GM18951 (cell line): Measurements from ENCODE around the gene OR7C1.
"Not testable (repeated sequence)": the region's sequence is repeated elsewhere in the genome, so short reads cannot be mapped to it uniquely, and the experiment has no call there.

ENCODE experiments used
- POLR2A ChIP-seq: IDR thresholded peaks from 4 replicates; pipeline ENCODE4 v1.6.1; 2011; ENCODE audit warnings: mild to moderate bottlenecking; ENCODE audit not compliant: insufficient read length, insufficient read depth; ENCODE audit errors: extremely low read depth
- in situ Hi-C: fragments of 300-500 bp; cut with MboI; formaldehyde crosslinking; loops from one replicate; pipeline ENCODE4 v1.12.0; 2022; ENCODE audit warnings: low sequenced_read_pairs, mixed read lengths, inconsistent platforms; ENCODE audit not compliant: unreplicated experiment

OR7C1 gene

DNA sequence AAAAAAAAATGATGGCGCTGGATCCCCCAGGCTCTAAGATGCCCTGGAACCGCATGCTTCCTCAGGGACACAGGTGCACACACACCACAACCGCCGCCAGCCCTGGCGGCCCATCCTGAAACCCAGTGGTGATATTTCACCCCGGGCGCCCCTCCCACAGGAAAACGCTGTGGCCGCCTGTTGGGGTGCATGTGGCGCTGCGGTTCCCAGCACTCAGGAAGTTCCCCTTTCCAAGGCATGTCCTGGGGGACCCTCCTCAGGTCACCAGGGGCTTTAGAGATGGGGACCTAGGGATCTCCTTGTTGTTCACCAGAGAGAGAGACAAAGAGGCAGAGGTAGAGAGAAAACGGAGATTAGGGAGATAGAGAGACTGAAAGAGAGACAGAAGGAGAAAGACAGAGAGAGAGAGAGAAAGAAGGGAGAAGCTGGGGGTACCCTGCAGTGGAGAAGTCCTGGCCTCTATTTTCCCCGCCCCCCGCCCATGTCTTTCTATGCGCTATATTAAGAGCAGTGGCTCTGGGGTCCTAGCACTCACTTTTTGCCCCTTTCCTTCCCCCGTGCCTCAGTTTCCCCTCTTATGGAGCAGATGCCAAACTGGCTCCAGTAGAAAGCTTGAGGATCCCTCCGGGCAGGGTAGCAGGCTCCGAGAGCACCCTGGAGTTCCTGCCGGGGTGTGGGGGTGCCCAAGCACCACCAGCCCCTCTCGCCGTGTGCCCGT is 59.0 kb downstream of the OR7C1 start:
- no peak for TF ChIP-seq POLR2A
- in situ Hi-C loops, result no loop called here

DNA sequence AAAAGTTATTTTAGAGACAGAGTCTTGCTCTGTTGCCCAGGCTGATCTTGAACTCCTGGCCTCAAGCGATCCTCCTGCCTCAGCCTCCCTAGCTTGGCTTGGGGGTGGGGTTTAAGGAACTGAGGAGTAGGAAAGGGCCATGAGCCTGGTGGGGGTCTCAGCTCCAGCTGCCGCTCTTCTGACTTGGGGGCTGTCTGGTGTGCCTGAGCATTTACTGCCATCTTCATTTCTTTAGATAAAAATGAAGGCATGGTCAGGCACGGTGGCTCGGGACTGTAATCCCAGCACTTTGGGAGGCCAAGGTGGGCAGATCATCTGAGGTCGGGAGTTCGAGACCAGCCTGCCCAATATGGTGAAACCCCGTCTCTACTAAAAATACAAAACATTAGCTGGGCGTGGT is 59.7 kb downstream of the OR7C1 start:
- in situ Hi-C loops, result not testable (repeated sequence)

DNA sequence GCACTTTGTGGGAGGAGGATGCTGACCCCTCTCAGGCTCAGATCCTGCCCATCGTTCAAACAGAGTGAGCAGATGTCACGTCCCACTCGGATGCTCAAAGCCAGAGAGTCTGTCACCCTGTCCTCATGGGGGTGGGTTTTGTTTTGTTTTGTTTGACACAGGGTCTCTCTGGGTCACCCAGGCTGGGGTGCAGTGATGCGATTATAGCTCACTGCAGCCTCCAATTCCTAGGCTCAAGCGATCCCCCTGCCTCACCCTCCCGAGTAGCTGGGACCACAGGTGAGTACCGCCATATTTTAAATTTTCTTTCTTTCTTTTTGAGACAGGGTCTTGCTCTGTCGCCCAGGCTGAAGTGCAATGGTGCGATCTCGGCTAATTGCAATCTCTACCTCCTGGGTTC is 60.6 kb downstream of the OR7C1 start:
- in situ Hi-C loops, result no loop called here
- no peak for TF ChIP-seq POLR2A

DNA sequence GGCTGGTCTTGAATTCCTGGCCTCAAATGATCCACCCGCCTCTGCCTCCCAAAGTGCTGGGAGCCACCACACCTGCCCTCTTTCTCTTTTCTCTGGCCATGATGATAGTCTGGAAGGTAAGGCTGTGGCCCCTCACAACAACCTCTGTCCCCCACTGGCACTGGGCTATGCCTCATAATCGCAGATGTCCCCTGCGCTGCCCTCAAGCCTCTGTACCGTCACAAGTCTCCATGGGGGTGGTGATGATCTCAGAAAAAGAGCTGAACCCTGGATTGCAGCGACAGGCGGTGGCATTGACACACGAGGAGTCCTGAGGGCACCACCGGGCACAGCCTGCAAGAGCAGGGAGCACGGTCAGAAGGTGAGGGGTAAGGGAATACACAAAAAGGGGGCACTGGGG is 61.3 kb downstream of the OR7C1 start:
- in situ Hi-C loops, result not testable (repeated sequence)

DNA sequence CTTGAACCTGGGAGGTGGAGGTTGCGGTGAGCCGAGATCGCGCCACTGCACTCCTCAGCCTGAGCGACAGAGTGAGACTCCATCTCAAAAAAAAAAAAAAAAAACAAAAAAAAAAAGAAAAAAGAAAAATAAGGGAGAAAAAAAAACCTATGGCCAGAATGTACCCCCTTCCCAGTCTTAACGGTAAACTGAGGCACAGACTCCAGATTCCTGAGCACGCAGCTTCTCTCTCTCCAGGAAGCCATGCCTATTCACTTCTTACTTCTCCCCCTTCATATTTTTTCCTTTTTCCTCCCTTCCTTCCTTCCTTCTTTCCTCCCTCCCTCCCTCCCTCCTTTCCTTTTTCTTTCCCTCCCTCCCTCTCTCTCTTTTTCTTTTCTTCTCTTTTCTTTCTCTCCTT is 62.0 kb downstream of the OR7C1 start:
- TF ChIP-seq POLR2A, result no peak
- in situ Hi-C loops, result no loop called here

DNA sequence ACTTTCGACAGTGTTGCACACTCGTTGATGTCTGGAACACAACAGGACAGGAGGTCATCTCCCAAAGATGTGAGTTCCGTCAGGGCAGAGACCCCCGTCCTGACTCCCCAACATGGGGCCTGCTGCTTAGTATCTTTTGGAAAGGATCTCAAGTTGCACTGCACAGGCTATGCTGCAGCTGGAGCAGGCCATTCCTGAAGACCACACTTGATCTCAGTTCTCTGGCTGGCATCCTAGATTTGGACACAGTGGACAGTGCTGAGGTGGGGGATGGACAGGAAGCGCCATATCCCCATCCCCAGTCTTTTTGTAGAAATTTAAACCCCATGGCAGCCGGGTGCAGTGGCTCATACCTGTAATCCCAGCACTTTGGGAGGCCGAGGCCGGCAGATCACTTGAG is 62.5 kb downstream of the OR7C1 start:
- in situ Hi-C loops, result no loop called here
- no peak for TF ChIP-seq POLR2A

DNA sequence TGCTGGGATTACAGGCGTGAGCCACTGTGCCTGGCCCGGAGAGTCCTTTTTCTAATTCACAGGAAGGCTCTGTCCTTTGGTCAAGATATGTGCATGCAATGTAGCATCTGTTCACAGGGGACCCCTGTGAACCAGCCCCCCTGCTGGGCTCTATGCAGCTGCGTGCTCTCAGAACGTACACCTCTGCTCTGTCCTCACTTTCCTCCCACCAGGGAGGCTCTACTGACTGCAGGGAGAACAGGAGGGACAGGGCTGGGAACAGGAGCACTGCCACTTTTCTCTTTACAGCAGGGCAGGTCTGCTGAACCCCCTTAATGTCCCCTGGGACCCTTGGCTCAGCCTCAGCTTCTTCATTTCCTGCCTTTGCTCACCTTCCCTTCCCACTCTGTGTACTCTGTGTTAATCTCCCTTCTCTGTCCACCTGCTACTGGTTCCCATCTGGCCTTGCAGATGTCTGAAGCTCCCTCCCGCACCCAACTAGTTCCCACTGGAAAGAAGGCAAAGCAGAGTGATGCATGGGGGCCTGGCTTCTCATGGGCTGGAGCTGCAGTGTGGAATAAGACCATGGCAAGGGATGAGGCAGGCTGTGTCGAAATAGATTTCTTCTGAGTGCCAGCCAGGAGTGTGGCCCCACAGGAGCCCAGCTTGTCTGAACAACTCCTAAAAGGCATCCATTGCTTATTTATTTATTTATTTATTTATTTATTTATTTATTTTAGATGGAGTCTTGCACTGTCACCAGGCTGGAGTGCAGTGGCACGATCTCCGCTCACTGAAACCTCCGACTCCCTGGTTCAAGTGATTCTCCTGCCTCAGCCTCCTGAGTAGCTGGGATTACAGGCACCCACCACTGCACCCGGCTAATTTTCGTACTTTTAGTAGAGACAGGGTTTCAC is 63.8 kb downstream of the OR7C1 start:
- TF ChIP-seq POLR2A, result no peak
- in situ Hi-C loops, result no loop called here

DNA sequence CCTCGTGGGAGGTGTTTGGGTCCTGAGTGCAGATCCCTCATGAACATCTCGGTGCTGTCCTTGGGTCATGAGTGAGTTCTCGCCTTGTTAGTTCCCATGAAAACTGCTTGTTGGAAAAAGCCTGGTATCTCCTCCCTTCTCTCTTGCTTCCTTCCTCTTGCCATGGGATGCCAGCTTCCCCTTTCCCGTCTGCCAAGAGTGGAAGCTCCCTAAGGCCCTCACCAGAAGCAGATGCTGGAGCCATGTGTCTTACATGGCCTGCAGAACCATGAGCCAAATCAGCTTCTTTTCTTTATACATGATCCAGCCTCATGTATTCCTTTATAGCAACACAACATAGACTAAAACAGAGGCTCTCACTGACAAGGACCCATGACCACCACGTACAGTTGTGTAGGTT is 64.8 kb downstream of the OR7C1 start:
- no peak for TF ChIP-seq POLR2A
- in situ Hi-C loops, result no loop called here

DNA sequence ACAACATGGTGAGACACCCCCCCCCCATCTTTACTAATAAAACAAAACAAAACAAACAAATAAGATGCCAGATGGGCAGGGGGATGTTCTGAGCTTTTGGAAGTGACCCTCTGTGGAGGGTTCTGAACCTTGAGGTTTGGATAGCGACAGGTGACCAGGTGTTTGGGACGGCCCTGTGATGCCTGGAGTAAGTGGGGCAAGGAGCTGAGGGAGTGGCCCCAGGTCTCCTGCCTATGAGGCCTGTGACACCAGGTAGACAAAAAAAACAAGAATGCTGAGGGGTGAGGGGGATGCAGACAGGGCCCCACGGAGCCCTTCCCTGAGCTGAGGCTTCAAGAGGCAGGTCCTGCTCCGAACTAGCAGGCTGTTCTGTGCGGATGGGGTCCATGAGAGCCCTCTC is 65.8 kb downstream of the OR7C1 start:
- in situ Hi-C loops, result loop anchor here (5.0 kb wide), 1 partner anchor 372 kb away; no protein-coding TSS in a partner anchor
- no peak for TF ChIP-seq POLR2A

DNA sequence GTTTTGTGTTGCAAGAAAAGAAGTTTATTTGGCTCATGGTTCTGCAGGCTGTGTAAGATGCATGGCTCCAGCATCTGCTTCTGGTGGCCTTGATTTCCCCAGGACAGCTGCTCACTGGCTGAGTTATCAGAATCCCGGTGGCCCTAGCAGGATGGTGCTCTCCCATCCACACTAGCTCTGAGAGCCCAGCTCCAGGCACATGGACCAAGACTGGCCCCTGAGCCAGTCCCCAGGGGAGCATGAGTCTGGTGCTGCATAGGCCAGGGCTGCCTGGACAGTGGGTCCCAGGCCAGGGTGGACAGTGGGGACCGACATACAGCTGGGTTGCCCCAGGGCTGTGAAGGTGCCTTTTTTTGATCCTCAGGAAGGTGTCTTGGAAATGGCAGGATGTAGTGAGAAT is 67.0 kb downstream of the OR7C1 start:
- TF ChIP-seq POLR2A, result no peak
- in situ Hi-C loops, result loop anchor here (5.0 kb wide), 1 partner anchor 371 kb away; no protein-coding TSS in a partner anchor

DNA sequence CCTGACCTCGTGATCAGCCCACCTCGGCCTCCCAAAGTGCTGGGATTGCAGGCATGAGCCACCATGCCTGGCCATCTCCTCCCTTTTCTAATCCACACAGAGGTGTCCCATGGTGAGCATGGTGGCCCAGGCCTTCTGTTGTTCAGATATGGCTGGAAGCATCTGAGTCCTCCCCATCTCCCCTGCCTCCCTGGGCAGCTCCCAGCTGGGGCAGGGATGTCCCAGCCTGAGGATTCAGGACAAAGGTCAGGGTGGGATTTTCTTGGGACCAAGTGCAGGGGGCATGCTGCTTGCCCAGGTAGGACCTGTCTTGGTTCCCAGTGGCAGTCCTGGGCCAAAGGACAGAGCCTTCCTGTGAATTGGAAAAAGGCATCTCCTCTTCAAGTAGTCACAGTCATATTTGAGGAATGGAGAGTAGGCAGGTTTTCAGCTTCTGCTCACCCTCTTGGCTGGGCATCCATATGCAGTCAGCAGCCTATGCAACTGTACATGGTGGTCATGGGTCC is 67.5 kb downstream of the OR7C1 start:
- TF ChIP-seq POLR2A, result no peak
- in situ Hi-C loops, result loop anchor here (5.0 kb wide), 1 partner anchor 370 kb away; no protein-coding TSS in a partner anchor

DNA sequence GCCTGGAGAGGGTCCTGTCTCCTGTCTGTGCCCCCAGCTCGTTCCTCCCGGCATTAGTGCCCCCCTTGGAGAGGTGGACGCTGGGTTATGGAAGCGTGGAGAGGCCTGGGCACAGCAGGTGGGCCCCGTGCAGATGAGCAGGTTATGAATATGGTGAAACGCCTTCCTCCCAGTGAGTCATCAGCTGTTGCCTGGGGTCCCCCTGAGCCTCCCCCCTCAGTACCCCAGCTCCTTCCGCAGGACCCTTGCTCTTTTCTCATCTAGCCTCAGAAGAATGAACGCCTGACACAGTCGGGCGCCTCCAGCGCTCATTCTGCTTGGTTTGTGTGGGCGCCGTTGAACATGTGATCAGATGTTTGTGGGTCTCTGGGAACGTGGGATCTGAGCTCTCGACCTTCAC is 69.1 kb downstream of the OR7C1 start:
- in situ Hi-C loops, result loop anchor here (5.0 kb wide), 1 partner anchor 369 kb away; no protein-coding TSS in a partner anchor

DNA sequence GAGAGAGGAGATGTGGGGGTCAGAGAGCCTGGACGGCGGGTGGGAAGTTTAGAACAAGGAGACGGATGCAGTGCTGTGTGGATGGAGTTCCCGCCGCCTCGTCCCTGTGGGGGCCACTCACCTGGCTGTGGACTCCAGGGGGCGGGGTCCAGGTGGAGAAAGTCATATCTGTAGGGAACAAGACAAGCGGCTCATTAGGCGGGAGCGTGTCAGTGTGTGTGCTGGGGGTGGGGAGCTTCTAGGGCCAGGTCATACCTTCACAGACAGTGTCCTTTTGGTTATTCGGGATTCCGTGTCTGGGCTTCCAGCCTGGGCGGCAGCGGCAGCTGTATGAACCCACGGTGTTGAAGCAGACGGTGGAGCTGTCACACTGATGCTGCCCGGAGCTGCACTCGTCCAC is 69.6 kb downstream of the OR7C1 start:
- in situ Hi-C loops, result loop anchor here (5.0 kb wide), 1 partner anchor 368 kb away; no protein-coding TSS in a partner anchor

DNA sequence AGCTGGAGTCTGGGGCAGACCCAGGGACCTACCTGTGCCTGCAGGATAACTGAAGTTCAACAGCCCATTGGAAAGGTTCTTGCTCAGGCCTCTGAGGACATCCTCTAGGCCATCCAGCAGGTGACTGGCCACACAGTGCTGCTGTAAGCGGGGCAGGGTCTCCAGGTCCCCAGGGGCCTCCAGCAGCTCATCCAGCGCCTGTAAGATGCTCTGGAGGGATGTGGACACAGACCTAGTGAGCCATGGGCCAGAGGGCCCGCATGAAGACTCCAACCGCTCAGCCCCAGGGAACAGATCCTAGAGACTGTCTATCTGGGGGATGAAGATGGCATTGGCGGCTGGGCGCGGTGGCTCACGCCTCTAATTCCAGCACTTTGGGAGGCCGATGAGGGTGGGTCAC is 70.6 kb downstream of the OR7C1 start:
- in situ Hi-C loops, result no loop called here
- TF ChIP-seq POLR2A, result no peak
